Measurements from ENCODE around the gene ACADM. TPM values are rescaled to one million over a fixed set of nuclear protein-coding genes. Genes with fewer than 3 reads are reported as not detected.
"Not testable (repeated sequence)": the region's sequence is repeated elsewhere in the genome, so short reads cannot be mapped to it uniquely, and the experiment has no call there.

ACADM gene
- total RNA-seq, 4 donors from 2014 or later = 25.3 to 46.5 (median 40.5) TPM

GRCh38 chr1:75719810-75720209, 4.7 kb upstream of the ACADM start:
- DNase-seq (ENCODE audit: low spot score in 2 of 2) = no peak
- Histone ChIP-seq H3K27ac (no peak overlapping the region), H3K36me3 (no peaks in the 10 kb centered on the region), H3K4me3 (no peak overlapping the region), H3K27me3 (no peaks in the 10 kb centered on the region), H3K4me1 (peaks cover 14% of the 10 kb centered on the region), H3K9me3 (no peaks in the 10 kb centered on the region)
- TF ChIP-seq, protein P1, sequence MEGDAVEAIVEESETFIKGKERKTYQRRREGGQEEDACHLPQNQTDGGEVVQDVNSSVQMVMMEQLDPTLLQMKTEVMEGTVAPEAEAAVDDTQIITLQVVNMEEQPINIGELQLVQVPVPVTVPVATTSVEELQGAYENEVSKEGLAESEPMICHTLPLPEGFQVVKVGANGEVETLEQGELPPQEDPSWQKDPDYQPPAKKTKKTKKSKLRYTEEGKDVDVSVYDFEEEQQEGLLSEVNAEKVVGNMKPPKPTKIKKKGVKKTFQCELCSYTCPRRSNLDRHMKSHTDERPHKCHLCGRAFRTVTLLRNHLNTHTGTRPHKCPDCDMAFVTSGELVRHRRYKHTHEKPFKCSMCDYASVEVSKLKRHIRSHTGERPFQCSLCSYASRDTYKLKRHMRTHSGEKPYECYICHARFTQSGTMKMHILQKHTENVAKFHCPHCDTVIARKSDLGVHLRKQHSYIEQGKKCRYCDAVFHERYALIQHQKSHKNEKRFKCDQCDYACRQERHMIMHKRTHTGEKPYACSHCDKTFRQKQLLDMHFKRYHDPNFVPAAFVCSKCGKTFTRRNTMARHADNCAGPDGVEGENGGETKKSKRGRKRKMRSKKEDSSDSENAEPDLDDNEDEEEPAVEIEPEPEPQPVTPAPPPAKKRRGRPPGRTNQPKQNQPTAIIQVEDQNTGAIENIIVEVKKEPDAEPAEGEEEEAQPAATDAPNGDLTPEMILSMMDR (IDR thresholded peaks at IDR 0.05) = no peak
- TF ChIP-seq EP300 (IDR thresholded peaks at IDR 0.05) (no peak), POLR2AphosphoS5 (IDR thresholded peaks at IDR 0.05) (no peak), POLR2A (IDR thresholded peaks at IDR 0.05) (no peak)
- 64% methylated on average over 2 of the region's 2 CpGs for WGBS

- no peaks in the 10 kb centered on the region for H3K27me3 ChIP-seq
- WGBS = 96% methylated on average over 4 of the region's 4 CpGs
- DNase-seq (ENCODE audit: low spot score in 2 of 2) = no peak
- H3K36me3 ChIP-seq = no peaks in the 10 kb centered on the region
- no peak for TF ChIP-seq POLR2A (IDR thresholded peaks at IDR 0.05)
- TF ChIP-seq EP300 (IDR thresholded peaks at IDR 0.05) = no peak
- TF ChIP-seq POLR2AphosphoS5 (IDR thresholded peaks at IDR 0.05) = no peak
- TF ChIP-seq, protein P1 (IDR thresholded peaks at IDR 0.05) = no peak
- peaks cover 16% of the 10 kb centered on the region for H3K4me1 ChIP-seq
- H3K4me3 ChIP-seq = no peak overlapping the region
- no peaks in the 10 kb centered on the region for H3K9me3 ChIP-seq
- H3K27ac ChIP-seq = no peak overlapping the region
These were observed 4.2 kb upstream of the ACADM start for GRCh38 chr1:75720325-75720724.

DNA sequence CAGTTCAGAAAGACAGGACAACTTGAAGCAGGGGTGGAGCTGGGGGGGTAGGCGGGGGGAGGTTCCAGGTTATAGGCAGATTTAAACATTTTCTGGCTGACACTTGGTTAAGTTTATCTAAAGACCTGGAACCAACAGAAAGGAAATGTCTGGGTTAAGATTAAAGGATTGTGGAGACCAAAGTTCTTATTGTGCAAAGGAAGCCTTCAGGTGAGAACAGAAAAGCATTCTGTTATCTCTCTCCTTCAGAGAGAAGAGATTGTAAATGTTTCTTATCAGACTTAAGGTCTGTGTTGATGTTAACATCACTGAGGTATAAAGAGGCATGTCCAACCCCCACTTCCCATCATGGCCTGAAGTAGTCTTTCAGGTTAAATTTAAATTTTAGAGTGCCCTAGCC, 3.7 kb upstream of the ACADM start:
- Histone ChIP-seq H3K36me3 (no peaks in the 10 kb centered on the region), H3K4me1 (peaks cover 21% of the 10 kb centered on the region), H3K27me3 (no peaks in the 10 kb centered on the region), H3K27ac (no peak overlapping the region), H3K4me3 (no peak overlapping the region), H3K9me3 (no peaks in the 10 kb centered on the region)
- 100% methylated on average over 1 of the region's 1 CpG for WGBS
- DNase-seq (ENCODE audit: low spot score in 2 of 2) = no peak
- TF ChIP-seq, protein P1 (IDR thresholded peaks at IDR 0.05) = no peak
- TF ChIP-seq POLR2A (IDR thresholded peaks at IDR 0.05) (no peak), POLR2AphosphoS5 (IDR thresholded peaks at IDR 0.05) (no peak), EP300 (IDR thresholded peaks at IDR 0.05) (no peak)

- 55% methylated on average over 8 of the region's 8 CpGs for WGBS
- H3K4me3 ChIP-seq = peak overlapping the region; percentile 15
- H3K36me3 ChIP-seq; DNase-seq (ENCODE audit: low spot score in 2 of 2); H3K9me3 ChIP-seq; H3K27me3 ChIP-seq: not testable (repeated sequence)
- peak overlapping the region; percentile 21 for H3K27ac ChIP-seq
- peaks cover 24% of the 10 kb centered on the region for H3K4me1 ChIP-seq
These were observed 2.3 kb upstream of the ACADM start for GRCh38 chr1:75722246-75722645.

DNA sequence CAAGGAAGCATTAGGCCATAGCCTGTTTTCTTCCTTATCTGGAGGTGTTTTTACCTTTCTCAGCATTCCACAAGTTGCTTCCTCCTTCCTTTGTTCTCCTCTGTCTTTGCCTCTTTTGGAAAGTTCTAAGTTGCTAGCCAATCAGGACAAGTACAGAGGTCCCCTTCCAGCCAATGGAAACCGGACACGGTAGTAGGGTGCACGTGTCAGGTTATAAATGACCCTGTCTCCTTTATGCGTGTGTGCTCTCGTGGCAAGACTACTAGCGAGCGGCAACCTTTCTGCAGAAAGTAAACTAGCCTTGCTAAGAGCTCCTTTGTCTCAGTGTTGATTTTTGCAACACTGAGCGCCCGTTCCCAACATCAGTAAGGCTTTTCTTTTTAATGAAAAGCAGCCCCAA, 1.5 kb upstream of the ACADM start:
- no peak for TF ChIP-seq POLR2A (IDR thresholded peaks at IDR 0.05)
- TF ChIP-seq POLR2AphosphoS5 (IDR thresholded peaks at IDR 0.05) = no peak
- TF ChIP-seq, protein P1 (IDR thresholded peaks at IDR 0.05) = no peak
- TF ChIP-seq EP300 (IDR thresholded peaks at IDR 0.05) = no peak
- H3K36me3 ChIP-seq = no peaks in the 10 kb centered on the region
- no peak for DNase-seq (ENCODE audit: low spot score in 2 of 2)
- no peaks in the 10 kb centered on the region for H3K9me3 ChIP-seq
- peaks cover 30% of the 10 kb centered on the region for H3K4me1 ChIP-seq
- H3K4me3 ChIP-seq = peak overlapping the region; percentile 15
- H3K27ac ChIP-seq = peak overlapping the region; percentile 21
- H3K27me3 ChIP-seq = no peaks in the 10 kb centered on the region
- 90% methylated on average over 9 of the region's 9 CpGs for WGBS

- H3K27me3 ChIP-seq = no peaks in the 10 kb centered on the region
- H3K36me3 ChIP-seq = no peaks in the 10 kb centered on the region
- peak overlapping the region; percentile 80 for H3K27ac ChIP-seq
- 6% methylated on average over 10 of the region's 30 CpGs for WGBS
- peaks cover 30% of the 10 kb centered on the region for H3K4me1 ChIP-seq
- no peak for TF ChIP-seq POLR2A (IDR thresholded peaks at IDR 0.05)
- TF ChIP-seq EP300 (IDR thresholded peaks at IDR 0.05) = no peak
- no peak for TF ChIP-seq POLR2AphosphoS5 (IDR thresholded peaks at IDR 0.05)
- TF ChIP-seq, protein P1 (IDR thresholded peaks at IDR 0.05) = no peak
- no peaks in the 10 kb centered on the region for H3K9me3 ChIP-seq
- peak overlapping the region; percentile 57 for H3K4me3 ChIP-seq
- DNase-seq (ENCODE audit: low spot score in 2 of 2) = peak; percentile 85 to 89
These were observed 479 bp upstream of the ACADM start for GRCh38 chr1:75723989-75724471.
